GM12892 (cell line): ENCODE results near the gene PPP2R3B.
"Not testable (repeated sequence)": the region's sequence is repeated elsewhere in the genome, so short reads cannot be mapped to it uniquely, and the experiment has no call there.

Experiments
- DNase-seq: peaks from one replicate; pipeline ENCODE4 v3.0.0; 2011; ENCODE audit not compliant: insufficient read length
- FAIRE-seq: peaks from 2 replicates; lab custom pipeline; 2011; peaks lifted over from hg19 to GRCh38; lab: Jason Lieb, UNC
- POLR2A ChIP-seq: IDR thresholded peaks from 2 replicates; pipeline ENCODE4 v1.6.1; 2011; ENCODE audit warnings: low read depth, low read length, control low read depth
- POLR2AphosphoS5 ChIP-seq: IDR thresholded peaks from 2 replicates; pipeline ENCODE4 v1.6.1; 2011; ENCODE audit warnings: low read depth, low read length, control low read depth
- TAF1 ChIP-seq: IDR thresholded peaks from 2 replicates; pipeline ENCODE4 v1.6.1; 2011; ENCODE audit warnings: low read depth, mild to moderate bottlenecking, control low read depth, low read length, borderline replicate concordance

The PPP2R3B gene

DNA sequence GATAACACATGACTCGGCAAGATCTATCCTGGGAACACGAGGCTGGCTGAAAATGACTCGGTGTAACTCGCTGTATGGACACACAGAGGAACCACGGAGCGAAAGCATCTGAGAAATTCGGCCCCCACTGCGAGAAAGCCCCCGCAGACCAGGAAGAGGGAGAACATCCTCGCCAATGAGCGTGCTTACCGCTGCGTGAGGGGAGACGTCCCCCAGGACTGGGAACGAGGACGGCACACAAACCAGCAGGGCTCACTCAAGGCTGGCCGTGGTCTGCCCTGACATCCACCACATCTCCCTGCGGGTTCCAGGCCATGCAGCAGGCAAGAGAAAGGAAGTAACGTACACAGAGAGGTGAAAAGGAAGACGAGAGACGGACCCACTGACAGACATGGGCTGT is 50.5 kb downstream of the PPP2R3B start:
- no peak for TF ChIP-seq POLR2AphosphoS5
- TF ChIP-seq TAF1, result no peak
- TF ChIP-seq POLR2A, result no peak
- no peak for DNase-seq
- FAIRE-seq, result no peak

DNA sequence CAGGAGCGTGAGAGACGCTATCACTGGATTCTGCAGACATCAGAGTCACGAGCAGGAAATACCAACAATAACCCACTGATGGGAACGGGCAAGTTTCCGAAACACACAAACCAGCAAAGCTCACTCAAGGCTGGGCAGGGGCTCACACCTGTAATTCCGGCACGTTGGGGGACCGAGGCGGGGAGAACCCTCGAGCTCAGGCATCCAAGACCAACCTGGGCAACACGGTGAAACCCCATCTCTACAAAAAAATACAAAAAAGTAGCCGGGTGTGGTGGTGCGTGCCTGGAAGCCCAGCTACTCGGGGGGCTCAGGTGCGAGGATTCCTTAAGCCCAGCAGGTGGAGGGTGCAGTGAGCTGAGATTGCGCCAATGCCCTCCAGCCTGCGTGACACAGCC is 51.0 kb downstream of the PPP2R3B start:
- no peak for FAIRE-seq
- TF ChIP-seq POLR2A (no peak), TAF1 (no peak), POLR2AphosphoS5 (no peak)

DNA sequence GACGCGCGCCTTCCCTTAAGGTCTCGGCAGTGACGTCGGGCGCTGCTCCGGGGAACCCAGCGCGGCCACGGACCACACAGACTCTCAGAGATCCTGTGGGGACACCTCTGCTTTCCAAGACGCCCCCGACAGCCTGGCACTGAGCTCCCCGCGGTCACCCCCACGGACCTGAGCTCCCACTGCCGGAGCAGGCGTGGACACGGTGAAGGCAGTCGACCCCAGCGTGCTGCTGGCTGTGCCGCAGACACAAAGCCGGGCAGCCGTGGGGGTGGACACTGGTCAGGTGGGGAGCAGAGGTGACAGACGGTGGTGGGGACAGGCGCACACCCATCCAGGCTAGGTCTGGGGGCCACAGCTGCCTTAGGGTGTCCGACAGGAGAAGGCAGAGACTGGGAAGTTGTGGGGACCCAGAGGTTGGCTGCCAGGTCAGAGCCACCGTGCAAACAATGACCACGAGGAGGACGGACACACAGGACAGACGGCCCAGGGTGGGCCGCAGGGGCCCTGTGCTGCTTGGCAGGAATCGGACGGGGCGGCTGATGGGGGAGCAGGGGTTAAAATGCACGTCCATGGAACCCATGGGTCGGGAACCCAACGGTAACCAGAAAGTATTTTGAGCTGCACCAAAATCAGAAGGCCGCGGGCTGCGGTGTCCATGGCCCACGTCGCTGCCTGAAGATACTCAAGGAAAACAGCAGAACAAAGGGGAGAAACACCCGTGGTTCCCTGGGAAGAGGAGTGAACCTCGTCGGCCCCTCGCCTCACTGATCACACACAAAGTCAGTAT is 51.5 kb downstream of the PPP2R3B start:
- FAIRE-seq (no peak), DNase-seq (no peak)
- TF ChIP-seq TAF1 (no peak), POLR2AphosphoS5 (no peak), POLR2A (no peak)

More for the DNA sequence above, 51.0 kb downstream of the PPP2R3B start:
- DNase-seq, result no peak

DNA sequence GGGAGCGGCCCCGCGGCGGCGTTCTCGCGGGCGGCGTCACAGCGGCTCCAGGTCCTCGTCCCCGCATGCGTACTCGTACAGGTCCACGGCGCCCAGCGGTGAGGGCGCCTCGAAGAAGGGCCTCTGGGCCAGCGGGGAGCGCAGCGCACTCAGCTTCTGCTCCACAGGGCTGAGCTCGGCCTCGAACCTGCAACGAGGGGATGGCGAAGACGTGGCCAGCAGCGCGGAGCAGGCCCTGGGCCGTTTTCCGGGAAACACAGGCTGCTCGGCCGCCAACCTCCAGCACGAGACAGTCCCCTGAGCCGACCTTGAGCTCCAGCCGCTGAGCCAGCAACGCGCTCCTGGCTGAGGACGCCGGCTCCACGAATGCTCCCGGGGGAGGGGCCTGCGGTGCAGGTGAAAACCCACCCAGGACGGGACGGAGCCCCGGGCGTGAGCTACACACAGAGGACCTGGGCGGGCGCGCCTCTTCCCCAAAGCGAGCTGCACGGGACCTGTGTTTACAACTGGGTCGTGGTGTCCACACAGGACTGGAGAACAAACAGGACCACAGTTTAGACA is 52.3 kb downstream of the PPP2R3B start:
- DNase-seq, result no peak
- no peak for FAIRE-seq
- no peak for TF ChIP-seq POLR2AphosphoS5
- TF ChIP-seq POLR2A, result no peak
- no peak for TF ChIP-seq TAF1

DNA sequence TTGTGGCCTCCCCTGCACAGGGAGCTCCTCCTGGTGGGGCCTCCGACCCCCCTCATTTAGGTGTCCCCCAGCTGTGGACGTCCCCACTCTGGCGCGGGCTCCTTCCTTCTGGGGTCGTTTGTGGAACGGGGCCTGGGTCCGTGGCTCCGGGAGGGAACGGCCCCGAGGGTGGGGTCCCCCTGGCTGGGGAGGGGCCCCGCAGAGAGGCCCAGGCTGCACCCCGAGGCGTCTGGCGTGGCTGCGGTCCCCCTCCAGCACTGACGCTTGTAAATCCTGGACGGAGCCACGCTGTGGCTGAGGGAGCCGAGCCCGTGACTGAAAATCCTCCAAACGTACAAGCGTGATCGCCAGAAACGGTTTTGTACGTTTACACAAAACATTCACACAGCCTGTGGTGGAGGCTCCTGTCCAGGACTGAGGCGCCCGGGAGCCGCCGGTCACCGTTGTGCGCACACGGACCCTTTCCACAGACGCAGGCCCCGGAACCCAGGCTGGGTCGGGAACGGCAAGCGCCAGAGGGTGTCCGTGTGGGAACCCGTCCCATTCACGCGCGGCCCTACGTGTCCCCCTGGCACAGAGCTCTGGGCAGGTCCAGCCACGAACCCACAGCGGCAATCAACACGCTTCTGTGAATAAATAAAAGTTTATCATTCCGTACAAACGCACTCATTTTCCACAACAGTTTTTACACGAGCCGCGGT is 52.9 kb downstream of the PPP2R3B start:
- DNase-seq (no peak), FAIRE-seq (no peak)
- no peak for TF ChIP-seq TAF1
- no peak for TF ChIP-seq POLR2AphosphoS5
- TF ChIP-seq POLR2A, result no peak

DNA sequence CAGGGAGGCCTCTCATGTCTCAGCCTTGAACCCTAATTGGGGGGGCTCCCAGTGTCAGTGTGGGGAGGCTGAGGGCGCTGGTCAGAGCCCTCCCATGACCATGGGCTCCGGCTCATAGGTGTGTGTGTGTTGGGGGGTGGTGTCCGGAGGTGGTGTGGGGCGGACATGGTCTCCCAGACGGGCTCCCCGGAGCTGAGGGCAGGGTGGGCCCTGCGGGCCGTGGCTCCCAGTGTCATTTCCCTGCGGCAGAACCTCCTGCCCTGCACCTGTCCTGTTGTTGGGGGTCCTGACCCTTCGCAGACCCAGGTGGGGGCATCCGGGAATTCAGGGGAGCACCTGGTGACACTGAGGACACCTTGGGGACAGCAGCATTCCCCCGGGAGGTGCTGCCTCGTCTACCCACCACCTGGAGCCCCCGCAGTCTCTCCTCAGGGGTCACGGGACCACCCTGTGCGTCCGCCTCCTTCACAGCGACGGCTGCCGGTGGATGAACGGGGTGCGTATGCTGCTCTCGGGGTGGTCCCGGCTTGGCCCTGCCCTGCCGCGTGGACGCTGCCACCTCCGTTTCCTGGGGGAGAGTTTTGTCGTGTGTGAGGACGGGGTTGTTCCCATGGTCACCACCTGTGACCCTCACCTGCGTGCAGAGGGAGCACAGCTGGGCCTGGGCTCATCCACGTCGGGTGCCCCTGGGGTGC is 53.6 kb downstream of the PPP2R3B start:
- TF ChIP-seq TAF1, result no peak
- no peak for TF ChIP-seq POLR2A
- no peak for TF ChIP-seq POLR2AphosphoS5

DNA sequence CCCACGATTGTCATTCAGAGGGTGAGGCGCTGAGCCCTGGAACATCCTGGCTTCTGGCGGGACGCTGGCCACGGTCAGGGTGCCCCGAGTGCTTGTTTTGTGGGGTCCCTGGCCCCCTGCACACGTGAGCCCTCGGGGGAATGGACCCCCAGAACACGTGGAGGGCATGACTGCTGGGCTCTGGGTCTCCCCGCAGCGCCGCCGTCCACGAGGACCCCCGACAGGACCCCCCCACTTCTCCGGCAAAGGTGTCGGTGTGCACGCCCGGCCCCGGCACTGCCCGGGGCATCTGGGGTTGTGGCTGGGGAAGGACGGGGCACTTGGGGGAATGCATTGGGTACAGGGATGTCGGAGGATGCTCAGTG is 54.2 kb downstream of the PPP2R3B start:
- FAIRE-seq, result no peak
- TF ChIP-seq POLR2AphosphoS5, result no peak
- TF ChIP-seq POLR2A, result no peak
- TF ChIP-seq TAF1, result no peak

More for the DNA sequence above, 53.6 kb downstream of the PPP2R3B start:
- no peak for FAIRE-seq
- no peak for DNase-seq

DNA sequence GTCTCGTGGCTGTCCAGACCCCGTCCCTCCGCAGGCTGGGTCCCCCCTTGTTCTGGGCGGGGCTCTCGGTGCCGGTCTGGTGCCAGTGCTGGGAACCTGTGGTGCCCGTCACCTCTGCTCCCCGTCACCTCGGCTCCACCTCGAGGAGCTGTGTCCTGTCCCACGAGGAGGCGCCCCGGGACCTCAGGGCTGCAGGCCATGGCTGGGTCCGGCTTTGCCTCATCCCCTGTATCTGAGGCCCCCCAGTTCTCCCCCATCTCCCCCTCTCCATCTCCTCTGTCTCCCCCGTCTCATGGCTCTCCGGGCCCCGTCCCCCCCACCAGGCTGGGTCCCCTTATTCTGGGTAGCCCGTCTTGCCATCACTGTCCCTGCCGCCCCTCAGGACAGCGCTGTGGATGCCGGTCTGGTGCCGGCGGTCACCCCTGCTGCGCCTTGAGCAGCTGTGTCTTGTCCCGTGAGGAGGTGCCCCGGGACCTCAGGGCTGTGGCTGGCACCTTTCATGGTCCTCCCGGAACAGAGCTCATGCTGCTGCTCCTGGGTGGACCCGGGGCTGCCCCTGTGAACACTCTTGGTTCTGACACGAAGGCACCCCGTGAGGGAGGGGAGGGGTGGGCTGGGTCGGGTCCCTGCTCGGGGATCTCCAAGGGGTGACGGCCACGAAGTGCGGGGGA is 54.7 kb downstream of the PPP2R3B start:
- no peak for FAIRE-seq
- DNase-seq, result no peak
- TF ChIP-seq TAF1 (no peak), POLR2AphosphoS5 (no peak), POLR2A (no peak)

More for the DNA sequence above, 54.2 kb downstream of the PPP2R3B start:
- DNase-seq, result no peak

DNA sequence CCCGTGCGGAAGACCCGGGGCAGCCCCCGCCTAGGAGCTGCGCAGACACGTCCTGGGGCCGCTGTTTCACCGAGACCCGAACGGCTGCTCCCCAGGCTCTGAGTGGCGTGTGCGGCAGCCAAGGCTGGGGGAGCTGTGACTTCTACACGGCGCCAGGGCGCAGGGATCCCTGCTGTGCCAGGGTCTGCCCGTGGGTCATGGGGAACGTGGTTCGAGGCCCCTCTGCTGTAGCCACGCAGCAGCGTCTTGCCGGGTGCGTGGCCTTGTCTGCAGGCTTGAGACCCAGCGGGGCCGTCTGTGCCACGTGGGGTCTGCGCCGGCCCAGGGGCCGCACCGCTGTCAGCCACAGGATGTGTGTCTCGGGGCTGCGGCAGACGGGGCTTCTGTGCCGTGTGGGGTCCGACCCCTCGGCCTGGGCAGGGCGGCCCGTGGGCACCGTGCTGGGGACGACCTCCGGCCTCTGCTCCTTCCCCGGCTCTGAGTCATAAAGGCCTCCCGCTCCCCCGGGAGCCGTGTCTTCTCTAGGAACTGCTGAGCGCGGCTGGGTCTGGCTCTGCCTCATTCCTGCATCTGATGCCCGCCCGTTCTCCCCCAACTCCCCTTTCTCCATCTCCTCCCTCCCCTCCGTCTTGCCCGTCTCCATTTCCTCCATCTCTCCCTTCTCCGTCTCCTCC is 55.4 kb downstream of the PPP2R3B start:
- no peak for TF ChIP-seq POLR2A
- TF ChIP-seq TAF1, result no peak
- no peak for TF ChIP-seq POLR2AphosphoS5
- FAIRE-seq (no peak), DNase-seq (no peak)

DNA sequence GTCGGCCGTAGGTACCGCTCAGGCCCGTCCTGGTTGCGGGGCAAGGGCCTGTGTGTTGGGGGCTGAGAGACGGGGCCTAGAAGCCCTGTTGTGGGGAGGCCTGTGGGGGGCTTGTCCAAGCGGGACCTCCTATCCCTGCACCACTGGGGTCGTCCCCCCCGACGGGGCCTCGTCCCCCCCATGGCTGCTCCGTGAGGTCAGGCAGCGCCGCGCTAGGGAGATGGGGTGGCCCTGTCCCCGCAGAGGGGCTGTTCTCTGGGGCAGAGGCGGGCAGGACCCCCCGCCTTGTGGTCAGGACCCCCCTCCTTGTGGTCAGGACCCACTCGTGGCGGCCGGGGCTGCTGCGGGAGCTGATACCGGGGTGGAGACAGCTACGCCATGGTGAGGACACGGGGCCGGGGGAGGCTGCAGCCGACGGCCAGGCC is 56.0 kb downstream of the PPP2R3B start:
- TF ChIP-seq TAF1, result no peak
- TF ChIP-seq POLR2AphosphoS5, result no peak
- TF ChIP-seq POLR2A, result no peak
- DNase-seq, result no peak
- no peak for FAIRE-seq

DNA sequence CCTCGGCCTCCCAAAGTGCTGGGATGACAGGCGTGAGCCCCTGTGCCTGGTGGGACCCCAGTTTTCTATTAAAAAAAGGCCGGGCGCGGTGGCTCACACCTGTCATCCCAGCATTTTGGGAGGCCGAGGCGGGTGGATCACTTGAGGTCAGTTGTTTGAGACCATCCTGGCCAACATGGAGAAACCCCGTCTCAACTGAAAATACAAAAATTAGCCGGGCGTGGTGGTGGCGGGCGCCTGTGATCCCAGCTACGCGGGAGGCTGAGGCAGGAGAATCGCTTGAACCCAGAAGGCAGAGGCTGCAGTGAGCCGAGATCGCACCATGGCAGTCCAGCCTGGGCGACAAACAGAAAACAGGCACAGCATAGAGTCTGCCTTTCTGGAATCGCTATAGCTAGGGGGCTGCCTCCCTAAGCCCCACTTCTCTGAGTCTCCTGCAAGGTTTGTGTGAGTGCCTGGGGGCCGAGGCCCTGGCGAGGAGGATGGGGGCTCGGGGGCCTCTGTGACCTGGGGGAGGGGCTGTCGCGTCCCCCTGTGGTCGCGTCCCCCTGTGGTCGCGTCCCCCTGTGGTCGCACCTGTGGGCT is 56.5 kb downstream of the PPP2R3B start:
- not testable (repeated sequence) for DNase-seq

More for the DNA sequence above, 56.5 kb downstream of the PPP2R3B start:
- not testable (repeated sequence) for FAIRE-seq
